PFSK-1 (cell line): Measurements from ENCODE around the gene GNAZ.

ENCODE experiments used
- SIN3A ChIP-seq: IDR thresholded peaks from 2 replicates; pipeline ENCODE4 v1.6.1; 2012; ENCODE audit warnings: mild to moderate bottlenecking, low read length, moderate library complexity, borderline replicate concordance; ENCODE audit not compliant: insufficient read depth
- TF ChIP-seq, protein P1 (sequence below), 2 experiments: IDR thresholded peaks; 2 replicates each; pipeline versions ENCODE4 v1.6.1 to v1.8.0; 2011 to 2012; ENCODE audit warnings: low read depth in 2 of 2, low read length in 2 of 2, control low read depth in 1 of 2, inconsistent platforms in 1 of 2, mild to moderate bottlenecking in 1 of 2, moderate library complexity in 1 of 2; ENCODE audit not compliant: insufficient read depth in 1 of 2

- no peak for TF ChIP-seq SIN3A
- TF ChIP-seq, protein P1, sequence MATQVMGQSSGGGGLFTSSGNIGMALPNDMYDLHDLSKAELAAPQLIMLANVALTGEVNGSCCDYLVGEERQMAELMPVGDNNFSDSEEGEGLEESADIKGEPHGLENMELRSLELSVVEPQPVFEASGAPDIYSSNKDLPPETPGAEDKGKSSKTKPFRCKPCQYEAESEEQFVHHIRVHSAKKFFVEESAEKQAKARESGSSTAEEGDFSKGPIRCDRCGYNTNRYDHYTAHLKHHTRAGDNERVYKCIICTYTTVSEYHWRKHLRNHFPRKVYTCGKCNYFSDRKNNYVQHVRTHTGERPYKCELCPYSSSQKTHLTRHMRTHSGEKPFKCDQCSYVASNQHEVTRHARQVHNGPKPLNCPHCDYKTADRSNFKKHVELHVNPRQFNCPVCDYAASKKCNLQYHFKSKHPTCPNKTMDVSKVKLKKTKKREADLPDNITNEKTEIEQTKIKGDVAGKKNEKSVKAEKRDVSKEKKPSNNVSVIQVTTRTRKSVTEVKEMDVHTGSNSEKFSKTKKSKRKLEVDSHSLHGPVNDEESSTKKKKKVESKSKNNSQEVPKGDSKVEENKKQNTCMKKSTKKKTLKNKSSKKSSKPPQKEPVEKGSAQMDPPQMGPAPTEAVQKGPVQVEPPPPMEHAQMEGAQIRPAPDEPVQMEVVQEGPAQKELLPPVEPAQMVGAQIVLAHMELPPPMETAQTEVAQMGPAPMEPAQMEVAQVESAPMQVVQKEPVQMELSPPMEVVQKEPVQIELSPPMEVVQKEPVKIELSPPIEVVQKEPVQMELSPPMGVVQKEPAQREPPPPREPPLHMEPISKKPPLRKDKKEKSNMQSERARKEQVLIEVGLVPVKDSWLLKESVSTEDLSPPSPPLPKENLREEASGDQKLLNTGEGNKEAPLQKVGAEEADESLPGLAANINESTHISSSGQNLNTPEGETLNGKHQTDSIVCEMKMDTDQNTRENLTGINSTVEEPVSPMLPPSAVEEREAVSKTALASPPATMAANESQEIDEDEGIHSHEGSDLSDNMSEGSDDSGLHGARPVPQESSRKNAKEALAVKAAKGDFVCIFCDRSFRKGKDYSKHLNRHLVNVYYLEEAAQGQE (IDR thresholded peaks at IDR 0.05; ENCODE audit: insufficient read depth in 1 of 2, low read depth in 2 of 2, low read length in 2 of 2), result no peak
These were observed 80.4 kb downstream of the GNAZ start for GRCh38 chr22:23150762-23151161.
